Esophagus squamous epithelium (tissue), 5 donors: ENCODE results near the gene ZNF831. TPM values are rescaled to one million over a fixed set of nuclear protein-coding genes. Genes with fewer than 3 reads are reported as not detected.

Experiments
- DNase-seq: peaks from one replicate; lab custom pipeline; 2025; lab: John Stamatoyannopoulos, UW
- H3K27ac ChIP-seq, 4 donors: fragments of 200-600 bp; sonication (generic); one replicate each; pipeline ENCODE4 v1.5.1; 2016 to 2019; ENCODE audit warnings: mild to moderate bottlenecking in 1 of 4
- H3K27me3 ChIP-seq, 4 donors: fragments of 200-600 bp; sonication (generic); 1 replicate in 3 of 4; 2 replicates in 1 of 4; pipeline versions ENCODE4 v1.5.1 to v1.6.0; 2017 to 2021; ENCODE audit warnings: antibody characterized with exemption in 1 of 4
- H3K36me3 ChIP-seq, 3 donors: fragments of 200-600 bp; sonication (generic); one replicate each; pipeline ENCODE4 v1.5.1; 2016 to 2019
- H3K4me1 ChIP-seq, 3 donors: fragments of 200-600 bp; sonication (generic); one replicate each; pipeline ENCODE4 v1.5.1; 2017 to 2019
- H3K4me3 ChIP-seq, 4 donors: fragments of 200-600 bp; sonication (generic); 1 replicate in 3 of 4; 2 replicates in 1 of 4; pipeline ENCODE4 v1.5.1; 2016 to 2019; ENCODE audit warnings: mild to moderate bottlenecking in 2 of 4, moderate library complexity in 1 of 4
- H3K9me3 ChIP-seq, 3 donors: fragments of 200-600 bp; sonication (generic); one replicate each; pipeline ENCODE4 v1.5.1; 2016 to 2019
- POLR2A ChIP-seq, 4 donors: fragments of 450-650 bp; IDR thresholded peaks; one replicate each; pipeline ENCODE4 v1.6.1; 2017; ENCODE audit warnings: antibody characterized with exemption in 4 of 4, mild to moderate bottlenecking in 4 of 4, moderate library complexity in 3 of 4
- WGBS, 2 donors: methylation state at CpG; one replicate each; pipeline ENCODE4 v1.1.5; 2018; 5-methylcytosine and 5-hydroxymethylcytosine counted together
- intact Hi-C: fragments of 100-400 bp; cut with DNase I; formaldehyde crosslinking; loops from one replicate; pipeline ENCODE4 v1.15.0; 2022
- total RNA-seq, 4 donors: library from RNA; depleted of rRNA; stranded (reverse); fragments of >200 nt; gene quantifications; one replicate each; pipeline ENCODE4 v1.1.0, GENCODE V29; 2016
- TF ChIP-seq, protein P1 (sequence below), 6 experiments: fragments of 450-650 bp in 4 of 6; fragments of 200-600 bp in 2 of 6; sonication (generic) in 2 of 6; IDR thresholded peaks; one replicate each; pipeline ENCODE4 v1.5.1; 2016 to 2019; ENCODE audit warnings: antibody characterized with exemption in 6 of 6, mild to moderate bottlenecking in 4 of 6, moderate library complexity in 4 of 6
- donor health status: DM: yes; HTN: yes; CAD: no.

ZNF831 gene
- total RNA-seq, 4 donors from 2014 or later: 0.38 to 1.7 (median 0.60) TPM

DNA sequence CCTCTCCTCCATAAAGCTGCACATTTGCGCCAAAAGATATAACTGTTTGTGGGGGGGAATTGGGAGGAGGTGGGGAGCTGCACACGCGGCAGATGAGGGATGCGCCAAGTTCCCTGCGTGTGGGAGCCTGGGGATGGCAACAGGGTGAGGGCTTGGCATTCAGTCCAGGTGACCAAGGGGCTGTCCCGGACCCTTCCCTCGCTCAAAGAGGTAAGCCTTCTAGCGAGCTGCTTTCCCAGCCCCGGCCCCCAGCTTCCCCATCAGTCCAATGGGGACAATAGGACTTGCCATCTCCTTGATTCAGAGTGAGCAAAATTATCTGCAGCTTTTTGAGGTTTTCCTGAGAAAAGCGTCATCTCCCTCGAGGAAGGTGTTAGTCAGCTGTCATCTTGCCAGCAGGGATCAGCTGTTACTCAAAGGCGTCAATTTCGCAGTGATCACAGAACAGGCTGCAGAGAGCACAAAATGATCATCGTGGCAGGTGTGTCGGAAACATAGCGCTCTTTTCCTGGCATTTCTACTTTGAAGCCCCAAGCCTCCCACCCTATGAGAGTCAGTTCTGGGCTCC is 21.3 kb downstream of the ZNF831 start:
- DNase-seq: no peak
- no peaks in the 10 kb centered on the region for H3K36me3 ChIP-seq

DNA sequence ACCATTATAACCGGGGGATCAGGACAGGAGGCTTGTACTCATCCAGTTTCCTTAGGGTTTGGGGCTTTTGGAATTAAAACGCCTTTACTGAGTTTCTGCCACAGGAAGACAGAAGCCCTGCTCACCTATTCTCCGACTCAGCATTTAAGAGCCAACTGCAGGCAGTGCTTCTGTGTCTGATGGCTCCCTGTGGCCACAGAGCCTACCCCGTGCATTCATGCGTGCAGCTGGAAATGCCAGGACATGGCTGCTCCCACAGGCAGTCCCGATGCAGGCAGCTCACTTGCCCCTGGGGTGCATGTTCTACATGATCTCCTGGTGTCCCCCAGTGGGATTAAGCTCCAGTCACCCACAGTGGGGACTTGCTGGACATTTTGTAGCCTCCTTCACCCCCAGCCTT is 22.2 kb downstream of the ZNF831 start:
- WGBS, 2 donors: 40 to 65% methylated on average over 2 to 5 of the region's 6 CpGs
- Histone ChIP-seq H3K27ac (no peak overlapping the region), H3K4me3 (no peak overlapping the region), H3K9me3 (no peaks in the 10 kb centered on the region), H3K36me3 (no peaks in the 10 kb centered on the region), H3K4me1 (no peaks in the 10 kb centered on the region), H3K27me3 (peaks cover 0 to 13% (median 0%) of the 10 kb centered on the region in 4 donors)
- intact Hi-C loops: no loop called here
- DNase-seq: no peak
- TF ChIP-seq, protein P1, sequence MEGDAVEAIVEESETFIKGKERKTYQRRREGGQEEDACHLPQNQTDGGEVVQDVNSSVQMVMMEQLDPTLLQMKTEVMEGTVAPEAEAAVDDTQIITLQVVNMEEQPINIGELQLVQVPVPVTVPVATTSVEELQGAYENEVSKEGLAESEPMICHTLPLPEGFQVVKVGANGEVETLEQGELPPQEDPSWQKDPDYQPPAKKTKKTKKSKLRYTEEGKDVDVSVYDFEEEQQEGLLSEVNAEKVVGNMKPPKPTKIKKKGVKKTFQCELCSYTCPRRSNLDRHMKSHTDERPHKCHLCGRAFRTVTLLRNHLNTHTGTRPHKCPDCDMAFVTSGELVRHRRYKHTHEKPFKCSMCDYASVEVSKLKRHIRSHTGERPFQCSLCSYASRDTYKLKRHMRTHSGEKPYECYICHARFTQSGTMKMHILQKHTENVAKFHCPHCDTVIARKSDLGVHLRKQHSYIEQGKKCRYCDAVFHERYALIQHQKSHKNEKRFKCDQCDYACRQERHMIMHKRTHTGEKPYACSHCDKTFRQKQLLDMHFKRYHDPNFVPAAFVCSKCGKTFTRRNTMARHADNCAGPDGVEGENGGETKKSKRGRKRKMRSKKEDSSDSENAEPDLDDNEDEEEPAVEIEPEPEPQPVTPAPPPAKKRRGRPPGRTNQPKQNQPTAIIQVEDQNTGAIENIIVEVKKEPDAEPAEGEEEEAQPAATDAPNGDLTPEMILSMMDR (IDR thresholded peaks at IDR 0.05): no peak

More for the DNA sequence above, 21.3 kb downstream of the ZNF831 start:
- TF ChIP-seq, protein P1 (IDR thresholded peaks at IDR 0.05): no peak
- no peak for TF ChIP-seq POLR2A (IDR thresholded peaks at IDR 0.05)
- Histone ChIP-seq H3K4me3 (no peak overlapping the region), H3K27ac (no peak overlapping the region), H3K9me3 (no peaks in the 10 kb centered on the region), H3K4me1 (no peaks in the 10 kb centered on the region), H3K27me3 (peaks cover 0 to 10% (median 0%) of the 10 kb centered on the region in 4 donors)
- intact Hi-C loops: no loop called here
- 69 to 71% methylated on average over 11 to 12 of the region's 16 CpGs for WGBS, 2 donors

DNA sequence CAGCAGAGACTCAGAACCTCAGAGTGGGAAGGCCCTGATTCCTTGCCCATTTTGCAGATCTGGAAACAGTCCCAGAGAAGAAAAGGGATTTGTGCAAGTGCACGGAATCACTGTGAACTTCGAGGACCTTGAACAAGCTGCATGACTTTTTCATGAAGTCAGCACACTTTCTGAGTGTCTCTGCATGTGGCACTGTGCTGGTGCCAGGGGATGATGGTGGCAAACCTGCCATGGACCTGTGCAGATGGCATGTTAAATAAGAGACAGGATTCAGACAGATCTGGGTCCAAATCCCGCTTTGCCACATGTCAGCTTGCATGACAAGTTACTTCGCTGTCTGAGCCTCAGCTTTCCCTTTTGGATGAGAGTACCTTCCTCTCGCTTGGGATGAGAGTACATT is 26.8 kb downstream of the ZNF831 start:
- intact Hi-C loops: no loop called here
- H3K4me3 ChIP-seq: no peak overlapping the region
- H3K27me3 ChIP-seq: peaks cover 0 to 45% (median 0%) of the 10 kb centered on the region in 4 donors
- no peak for TF ChIP-seq POLR2A (IDR thresholded peaks at IDR 0.05)
- TF ChIP-seq, protein P1 (IDR thresholded peaks at IDR 0.05): no peak
- H3K36me3 ChIP-seq: no peaks in the 10 kb centered on the region
- H3K4me1 ChIP-seq: no peaks in the 10 kb centered on the region
- DNase-seq: no peak
- H3K27ac ChIP-seq: no peak overlapping the region
- 56 to 59% methylated on average over 4 of the region's 5 CpGs for WGBS, 2 donors
- no peaks in the 10 kb centered on the region for H3K9me3 ChIP-seq

DNA sequence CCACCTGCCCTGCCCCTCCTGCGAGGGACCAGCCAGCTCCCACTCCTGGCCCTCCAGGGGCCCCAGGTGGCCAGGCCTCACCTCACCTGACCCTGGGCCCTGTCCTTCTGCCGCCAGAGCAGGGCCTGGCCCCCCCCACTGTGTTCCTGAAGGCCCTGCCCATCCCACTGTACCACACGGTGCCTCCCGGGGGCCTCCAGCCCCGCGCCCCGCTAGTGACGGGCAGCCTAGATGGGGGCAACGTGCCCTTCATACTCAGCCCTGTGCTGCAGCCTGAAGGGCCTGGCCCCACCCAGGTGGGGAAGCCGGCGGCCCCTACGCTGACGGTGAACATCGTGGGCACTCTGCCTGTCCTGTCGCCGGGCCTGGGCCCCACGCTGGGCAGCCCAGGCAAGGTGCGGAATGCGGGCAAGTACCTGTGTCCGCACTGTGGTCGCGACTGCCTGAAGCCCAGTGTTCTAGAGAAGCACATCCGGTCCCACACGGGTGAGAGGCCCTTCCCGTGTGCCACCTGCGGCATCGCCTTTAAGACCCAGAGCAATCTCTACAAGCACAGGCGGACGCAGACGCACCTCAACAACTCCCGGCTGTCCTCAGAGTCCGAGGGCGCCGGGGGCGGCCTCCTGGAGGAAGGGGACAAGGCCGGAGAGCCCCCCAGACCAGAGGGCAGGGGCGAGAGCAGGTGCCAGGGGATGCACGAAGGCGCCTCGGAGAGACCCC is 27.6 kb downstream of the ZNF831 start:
- intact Hi-C loops: no loop called here
- no CpG with 5 or more reads among the region's 40 CpGs for WGBS, 2 donors
- Histone ChIP-seq H3K9me3 (no peaks in the 10 kb centered on the region), H3K4me3 (no peak overlapping the region), H3K36me3 (no peaks in the 10 kb centered on the region), H3K27me3 (peaks cover 0 to 40% (median 0%) of the 10 kb centered on the region in 4 donors), H3K27ac (no peak overlapping the region), H3K4me1 (no peaks in the 10 kb centered on the region)
- TF ChIP-seq POLR2A (IDR thresholded peaks at IDR 0.05): no peak
- TF ChIP-seq, protein P1 (IDR thresholded peaks at IDR 0.05): no peak
- DNase-seq: no peak

DNA sequence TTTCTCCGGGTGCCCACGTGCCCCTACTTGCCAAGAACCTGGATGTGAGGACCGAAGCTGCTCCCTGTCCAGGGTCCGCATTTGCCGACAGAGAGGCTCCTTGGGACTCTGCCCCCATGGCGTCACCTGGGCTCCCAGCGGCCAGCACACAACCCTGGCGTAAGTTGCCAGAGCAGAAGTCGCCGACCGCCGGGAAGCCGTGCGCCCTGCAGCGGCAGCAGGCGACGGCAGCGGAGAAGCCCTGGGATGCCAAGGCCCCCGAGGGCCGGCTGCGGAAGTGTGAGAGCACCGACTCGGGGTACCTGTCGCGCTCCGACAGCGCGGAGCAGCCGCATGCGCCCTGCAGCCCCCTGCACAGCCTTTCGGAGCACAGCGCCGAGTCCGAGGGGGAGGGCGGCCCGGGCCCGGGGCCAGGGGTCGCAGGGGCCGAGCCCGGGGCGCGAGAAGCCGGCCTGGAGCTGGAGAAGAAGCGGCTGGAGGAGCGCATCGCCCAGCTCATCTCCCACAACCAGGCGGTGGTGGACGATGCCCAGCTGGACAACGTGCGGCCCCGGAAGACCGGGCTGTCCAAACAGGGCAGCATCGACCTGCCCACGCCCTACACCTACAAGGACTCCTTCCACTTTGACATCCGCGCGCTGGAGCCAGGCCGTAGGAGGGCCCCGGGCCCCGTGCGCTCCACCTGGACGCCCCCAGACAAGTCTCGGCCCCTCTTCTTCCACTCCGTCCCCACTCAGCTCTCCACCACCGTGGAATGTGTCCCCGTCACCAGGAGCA is 28.3 kb downstream of the ZNF831 start:
- Histone ChIP-seq H3K27me3 (peaks cover 0 to 35% (median 0%) of the 10 kb centered on the region in 4 donors), H3K4me1 (no peaks in the 10 kb centered on the region), H3K4me3 (no peak overlapping the region), H3K9me3 (no peaks in the 10 kb centered on the region), H3K36me3 (no peaks in the 10 kb centered on the region), H3K27ac (no peak overlapping the region)
- DNase-seq: no peak
- 80% methylated on average over 12 of the region's 66 CpGs; no CpG with 5 or more reads in 1 of the 2 donors for WGBS, 2 donors
- TF ChIP-seq, protein P1 (IDR thresholded peaks at IDR 0.05): no peak
- no peak for TF ChIP-seq POLR2A (IDR thresholded peaks at IDR 0.05)
- intact Hi-C loops: no loop called here
